Cortex of kidney (tissue), 1 donor: ENCODE results near the gene CCDC61.

Source experiments
- DNase-seq: peaks from one replicate; lab custom pipeline; 2025; lab: John Stamatoyannopoulos, UW

The CCDC61 gene

DNA sequence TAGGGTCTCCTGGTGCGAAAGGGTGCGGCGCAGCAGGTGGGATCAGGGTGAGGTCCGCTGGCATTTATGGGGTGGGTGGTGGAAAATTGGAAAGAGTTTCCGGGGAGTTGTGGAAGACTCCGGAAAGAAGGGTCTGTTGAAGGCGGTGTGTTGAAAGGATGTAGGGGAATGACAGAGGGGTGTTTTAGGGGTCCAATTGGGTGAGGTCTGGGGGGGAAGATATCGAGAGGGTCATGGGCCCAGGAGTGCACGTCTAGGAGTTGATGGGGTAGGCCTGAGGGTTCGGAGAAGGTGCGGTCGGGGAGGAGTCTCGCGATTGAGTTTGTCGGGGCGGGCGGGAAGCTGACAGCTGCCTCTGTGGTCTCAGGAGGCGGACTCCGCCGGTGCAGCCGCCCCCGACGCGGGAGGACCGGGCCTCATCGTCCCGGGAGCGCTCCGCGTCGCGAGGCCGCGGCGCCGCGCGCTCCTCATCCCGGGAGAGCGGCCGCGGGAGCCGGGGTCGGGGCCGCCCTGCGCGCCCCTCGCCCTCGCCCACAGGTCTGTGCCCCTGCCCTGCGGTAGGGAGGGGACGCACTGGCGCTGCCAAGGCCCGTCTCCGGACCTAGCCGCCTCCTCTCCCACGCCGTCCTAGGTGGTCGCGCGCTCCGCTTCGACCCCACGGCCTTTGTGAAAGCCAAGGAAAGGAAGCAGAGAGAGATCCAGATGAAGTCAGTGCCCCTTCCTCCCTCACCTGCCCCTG, 20.6 kb downstream of the CCDC61 start:
- DNase-seq, result no peak

DNA sequence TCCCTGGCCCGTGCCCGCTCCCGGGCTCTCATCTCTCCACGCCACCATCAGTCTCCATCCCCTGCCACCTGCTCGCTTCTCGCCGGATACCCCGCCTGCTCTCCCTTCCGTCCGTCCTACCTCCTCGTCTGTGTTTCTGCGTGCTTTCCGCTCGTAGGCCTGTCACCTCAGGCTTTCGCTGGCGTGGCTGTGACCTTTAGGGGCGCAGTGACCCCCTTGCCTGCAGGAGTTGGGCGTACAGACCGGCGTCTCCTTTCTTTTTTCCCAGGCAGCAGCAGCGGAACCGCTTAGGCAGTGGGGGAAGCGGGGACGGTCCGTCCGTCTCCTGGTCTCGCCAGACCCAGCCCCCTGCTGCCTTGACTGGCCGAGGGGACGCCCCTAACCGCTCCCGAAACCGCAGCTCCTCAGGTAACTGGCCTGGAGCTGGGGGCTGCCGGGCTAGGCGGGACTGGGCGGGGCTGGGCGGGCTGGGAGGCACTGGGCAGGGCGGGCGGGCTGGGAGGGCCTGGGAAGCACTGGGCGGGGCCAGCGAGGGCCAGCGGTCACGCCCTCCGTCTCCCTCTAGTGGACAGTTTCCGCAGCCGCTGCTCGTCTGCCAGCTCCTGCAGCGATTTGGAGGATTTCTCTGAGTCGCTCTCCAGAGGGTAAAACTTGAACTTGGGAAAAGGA, 21.3 kb downstream of the CCDC61 start:
- DNase-seq, result no peak

DNA sequence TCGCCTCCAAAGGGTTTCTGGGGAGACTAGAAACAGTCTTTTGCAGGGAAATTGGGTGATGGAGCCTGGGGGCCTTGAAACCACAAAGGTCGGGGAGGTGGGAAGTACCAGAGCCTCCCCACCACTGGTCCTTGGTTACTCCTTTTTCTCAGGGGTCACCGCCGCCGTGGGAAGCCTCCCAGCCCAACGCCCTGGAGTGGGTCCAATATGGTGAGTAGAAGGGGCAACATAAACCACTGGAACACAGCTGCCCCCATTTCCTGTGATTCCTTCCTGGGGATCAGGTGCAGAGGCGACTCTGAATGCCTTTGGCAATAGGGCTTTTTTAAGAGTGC, 21.8 kb downstream of the CCDC61 start:
- DNase-seq, result no peak

DNA sequence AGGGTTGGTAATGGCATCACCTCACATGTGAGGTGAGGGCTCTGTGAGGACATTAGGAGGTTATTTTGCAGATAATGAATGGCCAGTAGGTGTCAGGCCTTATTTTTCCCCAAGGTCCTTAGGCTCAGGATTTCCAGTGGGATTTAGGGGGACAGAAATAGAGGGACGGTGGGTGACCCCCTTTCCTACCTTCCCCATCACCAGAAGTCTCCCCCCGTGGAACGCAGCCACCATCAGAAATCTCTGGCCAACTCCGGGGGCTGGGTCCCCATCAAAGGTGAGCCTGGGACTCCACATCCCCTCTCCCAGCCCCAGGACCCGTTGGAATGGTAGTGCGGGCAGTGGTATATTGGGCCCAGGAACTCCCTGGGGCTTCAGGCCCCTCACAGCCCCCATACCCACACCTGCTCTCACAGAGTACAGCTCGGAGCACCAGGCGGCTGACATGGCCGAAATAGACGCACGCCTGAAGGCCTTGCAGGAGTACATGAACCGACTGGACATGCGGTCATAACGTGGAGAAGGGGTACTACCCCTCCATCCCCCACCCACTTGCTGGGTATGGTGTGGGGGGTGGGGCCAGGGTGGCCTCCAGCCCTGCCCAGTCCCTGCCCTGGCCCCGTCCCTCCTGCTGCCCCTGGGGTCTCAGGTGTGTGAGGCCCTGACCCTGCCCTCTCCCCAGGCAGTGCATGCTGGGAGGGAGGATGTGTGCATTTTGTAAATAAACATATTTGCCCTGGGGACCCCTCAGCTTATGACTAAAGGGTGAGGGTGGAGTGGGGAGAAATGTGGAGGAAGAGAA, 22.8 kb downstream of the CCDC61 start:
- no peak for DNase-seq

DNA sequence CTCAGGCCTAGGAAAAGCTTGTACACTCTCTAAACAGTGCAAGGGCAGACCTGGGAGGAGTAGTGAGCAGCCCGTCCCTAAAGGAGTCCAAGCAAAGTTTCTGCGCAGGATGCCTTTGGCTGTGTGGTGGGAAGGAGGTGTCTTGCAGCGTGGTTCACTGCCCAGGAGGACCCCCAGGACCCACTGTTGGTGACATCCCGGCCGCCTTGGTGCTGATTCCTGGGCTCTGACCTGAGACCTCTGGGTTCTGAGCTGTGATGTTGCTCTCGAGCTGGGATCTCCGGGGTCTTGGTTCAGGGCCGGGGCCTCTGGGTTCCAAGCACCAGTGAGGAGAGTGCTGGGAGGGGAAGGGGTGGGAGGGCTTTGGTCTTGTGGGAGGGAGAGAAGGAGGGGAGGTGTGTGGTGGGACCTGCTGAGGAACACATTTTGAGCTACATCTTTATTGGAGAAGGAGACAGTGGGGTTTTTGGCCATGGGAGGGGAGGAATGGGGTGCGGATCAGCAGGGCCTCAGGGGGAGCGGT, 23.5 kb downstream of the CCDC61 start:
- DNase-seq, result no peak

DNA sequence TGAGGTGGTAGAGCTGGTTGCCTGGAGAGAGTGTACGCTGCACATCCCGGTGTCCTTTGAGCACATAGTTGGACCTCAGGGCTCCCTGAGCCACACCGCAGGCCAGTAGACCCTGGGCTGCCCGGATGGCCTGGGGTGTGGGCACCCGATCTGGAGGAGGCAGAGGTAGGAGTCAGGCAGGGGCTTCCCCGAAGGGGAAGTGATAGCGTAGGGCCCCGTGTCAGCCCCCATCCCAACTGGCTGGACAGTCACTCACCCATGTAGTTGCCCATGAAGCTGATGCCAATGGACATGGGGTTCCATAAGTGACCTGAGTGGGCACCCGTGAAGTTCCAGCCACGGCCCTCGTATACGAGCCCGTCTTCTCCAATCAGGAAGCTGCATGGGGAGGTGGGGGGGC, 24.0 kb downstream of the CCDC61 start:
- no peak for DNase-seq

DNA sequence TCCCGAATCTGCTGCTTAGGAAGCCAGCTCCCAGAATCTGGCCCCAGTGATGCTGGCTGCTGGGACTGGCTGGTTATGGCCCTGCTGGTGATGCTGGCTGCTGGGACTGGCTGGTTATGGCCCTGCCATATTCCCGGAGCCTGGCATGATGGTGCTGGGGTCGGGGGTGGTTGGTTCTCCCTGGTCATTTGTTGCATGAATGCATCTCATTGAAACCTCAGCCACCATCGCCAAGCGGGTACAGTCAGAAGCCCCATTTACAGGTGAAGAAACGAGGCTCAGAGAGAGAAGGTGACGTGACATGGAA, 25.5 kb downstream of the CCDC61 start:
- no peak for DNase-seq

DNA sequence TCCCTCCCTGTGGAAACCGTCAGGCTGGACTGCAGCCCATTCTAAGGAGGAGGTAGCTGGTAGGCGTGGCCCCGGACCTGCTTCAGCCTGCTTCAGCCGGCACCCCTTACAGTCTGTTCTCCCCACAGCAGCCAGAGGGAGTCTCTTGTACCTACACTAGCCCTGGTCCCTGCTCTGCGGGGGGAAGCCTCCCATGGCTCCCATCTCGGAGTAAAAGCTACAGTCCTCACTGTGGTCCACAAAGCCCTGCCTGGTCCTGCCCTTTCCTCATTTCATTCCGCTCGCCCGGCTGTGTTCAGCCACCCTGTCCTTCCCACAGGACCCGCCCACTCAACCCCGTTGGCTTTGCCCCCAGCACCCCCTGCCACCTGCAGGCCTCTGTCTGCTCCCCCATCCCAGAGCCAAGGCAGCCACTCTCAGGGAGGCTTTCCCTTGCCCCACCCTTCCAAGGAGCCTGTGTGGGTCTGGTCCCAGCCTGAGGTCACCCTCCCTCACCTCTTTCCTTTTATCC, 26.3 kb downstream of the CCDC61 start:
- DNase-seq, result no peak

DNA sequence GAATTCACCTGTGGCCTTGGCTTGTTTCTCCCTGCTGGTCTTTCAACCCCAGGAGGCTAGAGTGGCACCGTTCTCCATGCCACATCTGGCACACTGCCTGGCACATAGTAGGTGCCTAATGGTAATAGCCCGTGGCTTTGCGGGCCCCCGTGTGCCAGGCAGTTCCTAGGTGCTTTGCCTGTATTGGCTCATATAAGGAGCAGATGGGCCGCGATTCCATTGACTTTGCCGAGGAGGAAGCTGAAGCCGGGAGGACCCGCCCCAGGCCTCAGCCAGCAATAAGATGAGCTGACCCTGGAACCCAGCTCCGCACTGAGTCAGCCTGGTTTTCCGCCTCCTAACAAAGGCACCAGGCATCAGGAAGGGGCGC, 26.8 kb downstream of the CCDC61 start:
- DNase-seq, result no peak

DNA sequence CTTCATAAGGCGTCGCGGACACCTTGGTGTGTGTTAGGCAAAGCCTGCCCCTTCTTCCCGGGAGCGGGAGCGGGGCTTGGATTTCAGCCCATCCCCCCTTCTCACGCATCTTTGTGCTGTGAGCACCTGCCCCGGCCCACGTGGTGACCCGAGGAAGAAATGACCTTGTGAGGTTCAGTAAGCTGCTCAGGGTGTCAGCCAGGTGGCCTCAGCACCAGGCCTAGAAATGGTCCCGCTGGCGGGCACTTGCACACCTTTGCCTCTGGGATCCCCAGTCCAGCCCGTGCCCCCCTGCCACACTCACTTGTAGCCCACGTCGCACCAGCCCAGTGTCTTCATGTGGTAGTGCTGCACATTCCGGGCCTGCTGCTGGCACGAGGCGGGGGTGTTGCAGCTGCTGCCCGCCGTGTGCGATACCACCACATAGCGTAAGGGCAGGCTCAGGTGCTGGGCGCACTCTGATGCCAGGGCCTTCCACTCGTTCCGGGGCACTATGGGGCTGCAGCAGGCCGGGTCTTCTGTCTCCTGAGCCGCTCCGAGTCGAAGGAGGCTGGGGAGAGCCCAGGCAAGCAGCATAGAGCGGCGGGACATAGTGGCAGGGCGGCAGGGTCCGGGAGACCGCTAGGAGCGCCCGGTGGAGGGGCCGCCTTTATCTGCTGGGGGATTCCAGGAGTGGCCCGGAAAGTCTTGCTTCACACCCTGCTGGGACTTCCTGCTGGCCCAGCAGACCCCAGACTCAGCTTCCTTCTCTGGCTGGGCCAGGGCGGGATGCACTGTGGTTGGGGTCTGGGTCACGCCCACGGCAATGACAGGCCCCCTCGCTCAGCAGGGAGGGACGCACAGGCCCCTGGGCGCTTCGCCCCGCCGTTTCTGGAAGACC, 27.4 kb downstream of the CCDC61 start, which contains the start of gene PGLYRP1:
Gene PGLYRP1, minus strand, starts transcription at position 623 of the 880 bp plus-strand sequence. Its CDS starts 32 bp downstream, at position 591.
- no peak for DNase-seq

DNA sequence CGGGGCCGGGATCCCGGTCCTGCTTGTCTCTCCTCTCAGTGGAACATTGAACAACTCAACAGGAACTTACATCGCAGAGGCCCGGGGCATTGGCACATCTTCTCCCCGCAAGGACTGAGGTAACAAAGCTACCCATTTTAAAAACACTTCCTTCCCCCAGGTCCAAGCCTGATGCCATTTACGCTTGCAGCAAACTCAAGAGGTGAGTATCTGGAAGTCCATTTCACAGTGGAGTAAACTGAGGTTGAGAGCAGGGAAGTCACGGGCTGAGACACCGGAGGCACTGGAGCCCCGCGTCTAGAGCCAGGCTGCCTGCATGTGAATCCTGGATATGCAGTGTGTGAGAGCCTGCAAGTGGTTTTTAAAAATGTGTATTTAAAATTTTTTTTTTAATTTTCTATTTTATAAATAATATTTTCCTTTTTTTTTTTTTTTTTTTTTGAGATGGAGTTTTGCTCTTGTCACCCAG, 28.1 kb downstream of the CCDC61 start:
- no peak for DNase-seq

DNA sequence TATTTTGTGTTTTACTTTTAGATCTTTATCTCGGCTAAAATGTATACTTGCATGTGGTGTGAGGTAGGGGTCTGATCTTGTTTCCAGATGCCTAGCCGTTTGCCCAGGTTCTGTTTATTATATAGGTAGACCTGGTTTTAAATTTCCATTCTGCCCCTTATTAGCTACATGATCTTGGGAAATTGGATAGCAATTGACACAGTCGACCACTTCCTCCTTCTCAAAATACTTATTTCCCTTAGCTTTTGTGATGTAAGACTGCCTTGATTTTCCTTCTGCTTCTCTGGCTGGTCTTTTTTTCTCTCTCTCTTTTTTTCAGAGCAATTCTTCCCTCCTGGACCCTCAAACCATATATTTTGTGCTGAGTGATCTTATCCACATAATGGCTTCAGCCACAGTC, 30.6 kb downstream of the CCDC61 start:
- DNase-seq, result no peak

DNA sequence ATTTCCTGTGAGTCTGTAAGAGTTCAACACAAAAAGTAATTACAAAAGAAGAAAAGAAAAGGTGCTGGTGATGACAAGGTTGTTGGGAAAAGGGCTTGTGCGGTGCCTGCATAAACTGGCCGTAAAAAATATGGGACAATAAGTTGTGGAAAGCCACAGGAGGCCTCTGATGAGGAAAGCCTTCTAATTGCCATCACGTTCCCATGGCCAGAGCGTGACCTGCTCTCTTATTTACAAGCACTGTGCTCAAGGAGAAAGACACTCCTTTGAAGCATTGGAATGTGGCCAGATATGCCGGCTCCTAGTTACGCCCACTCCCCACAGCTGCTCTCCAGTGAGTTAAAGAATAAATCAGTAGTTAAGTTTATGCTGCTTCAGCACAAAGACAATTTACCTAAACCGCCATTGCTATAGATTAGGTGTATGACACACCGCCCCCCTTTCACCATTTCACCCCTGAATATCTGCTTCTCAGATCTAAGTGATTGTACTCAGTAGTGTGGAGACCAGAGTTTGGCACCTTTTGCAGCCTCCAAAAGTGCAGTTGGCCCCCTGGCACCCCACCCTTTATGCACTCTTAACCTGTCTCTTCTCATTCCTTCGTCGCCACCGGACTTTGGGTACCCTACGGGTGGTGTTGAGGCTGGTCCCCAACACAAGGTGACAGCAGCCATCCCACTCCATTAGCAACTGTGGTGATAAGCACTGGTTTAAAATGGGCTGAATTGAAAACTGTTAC, 35.7 kb downstream of the CCDC61 start:
- DNase-seq, result no peak

DNA sequence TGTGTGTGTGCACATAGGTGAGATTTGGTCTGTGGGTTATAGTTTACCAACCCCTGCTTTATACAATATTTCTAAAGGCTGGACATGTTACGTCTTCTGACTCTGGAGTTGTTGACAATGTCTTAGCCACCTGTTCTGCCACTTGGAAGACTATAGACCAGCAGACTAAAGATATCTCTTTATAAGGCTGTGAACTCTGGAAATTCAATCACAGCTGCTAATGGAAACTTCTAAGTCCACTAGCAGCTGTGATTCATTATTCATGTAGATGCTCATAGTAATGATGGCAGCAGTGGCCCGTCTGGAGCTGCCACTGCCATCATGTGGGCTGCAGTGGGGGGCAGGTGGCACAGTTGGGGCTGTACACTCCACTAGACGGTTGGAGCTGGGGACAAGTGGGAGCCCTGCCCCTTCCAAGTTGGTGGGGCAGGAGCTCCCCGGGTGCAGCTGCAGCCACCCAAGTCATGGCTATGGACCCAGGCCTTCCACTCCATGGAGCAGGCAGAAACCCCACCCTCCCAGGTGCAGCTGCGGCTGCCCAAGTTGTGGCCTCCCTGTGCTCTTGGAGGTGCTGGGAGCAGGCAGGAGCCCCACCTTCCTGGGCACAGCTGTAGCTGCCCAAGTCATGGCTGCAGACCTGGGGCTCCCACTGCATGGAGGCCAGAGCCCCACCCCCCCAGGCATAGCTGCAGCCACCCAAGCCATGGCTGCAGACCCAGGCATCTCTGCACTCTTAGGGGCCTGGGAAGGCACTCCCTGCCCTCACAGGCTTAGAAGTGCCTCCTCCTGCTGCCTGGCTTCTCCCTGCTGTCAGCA, 36.7 kb downstream of the CCDC61 start:
- no peak for DNase-seq

DNA sequence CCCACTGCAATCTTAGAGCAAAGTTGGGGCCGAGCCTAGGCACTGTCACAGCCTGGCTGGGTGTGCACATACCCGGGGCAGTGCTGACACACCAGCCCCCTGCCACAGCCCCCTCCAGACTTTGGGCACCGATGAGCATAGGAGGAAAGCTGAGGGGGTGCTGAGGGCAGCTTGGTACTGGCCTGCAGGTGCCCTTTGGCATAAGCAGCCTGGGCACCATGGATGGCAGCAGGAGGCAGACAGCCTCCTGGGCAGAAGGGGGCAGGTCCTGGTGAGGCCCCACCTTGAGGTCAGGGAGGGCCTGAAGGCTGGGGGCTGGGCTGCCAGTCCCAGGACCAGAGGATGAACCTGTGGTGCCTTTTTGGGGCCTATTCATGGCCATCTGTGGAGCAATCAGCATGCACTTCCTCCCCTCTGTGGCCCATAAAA, 37.3 kb downstream of the CCDC61 start:
- DNase-seq, result no peak

DNA sequence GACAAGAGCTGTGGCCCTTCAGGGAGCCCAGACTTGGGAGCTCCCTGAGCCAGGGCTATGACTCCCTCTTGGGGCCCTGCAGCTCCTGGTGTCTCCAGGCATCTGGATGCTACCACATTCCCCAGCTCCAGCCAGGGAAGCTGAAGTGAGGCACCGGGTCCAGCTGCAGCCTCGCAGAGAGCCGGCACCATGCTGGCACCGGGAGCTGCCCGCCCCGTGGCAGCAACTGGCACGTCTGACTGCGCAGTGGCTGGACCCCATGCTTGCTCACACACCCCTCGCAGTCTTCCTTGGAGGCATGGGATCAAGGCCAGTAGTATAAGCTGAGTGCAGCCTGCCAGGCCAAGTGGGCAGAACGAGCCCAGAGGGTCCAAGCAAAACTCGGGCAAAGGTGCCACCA, 38.1 kb downstream of the CCDC61 start:
- DNase-seq, result no peak

DNA sequence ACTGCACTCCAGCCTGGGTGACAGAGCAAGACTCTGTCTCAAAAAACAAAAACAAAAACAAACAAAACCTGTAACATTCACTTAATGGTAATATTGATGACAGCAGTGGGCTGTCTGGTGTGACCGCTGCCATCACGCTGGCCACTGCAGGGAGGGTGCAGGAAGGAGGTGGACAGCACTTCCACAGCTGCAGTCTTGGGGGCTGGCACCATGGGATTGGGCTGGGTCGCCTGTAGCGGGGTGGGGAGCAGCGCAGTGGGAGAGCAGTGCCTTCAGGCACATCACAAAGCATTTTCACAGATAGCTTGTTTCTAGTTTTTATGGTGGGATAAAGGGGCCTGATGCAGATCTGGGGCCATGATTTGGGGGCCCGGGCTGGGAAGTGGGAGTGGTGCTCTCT, 40.3 kb downstream of the CCDC61 start:
- no peak for DNase-seq

DNA sequence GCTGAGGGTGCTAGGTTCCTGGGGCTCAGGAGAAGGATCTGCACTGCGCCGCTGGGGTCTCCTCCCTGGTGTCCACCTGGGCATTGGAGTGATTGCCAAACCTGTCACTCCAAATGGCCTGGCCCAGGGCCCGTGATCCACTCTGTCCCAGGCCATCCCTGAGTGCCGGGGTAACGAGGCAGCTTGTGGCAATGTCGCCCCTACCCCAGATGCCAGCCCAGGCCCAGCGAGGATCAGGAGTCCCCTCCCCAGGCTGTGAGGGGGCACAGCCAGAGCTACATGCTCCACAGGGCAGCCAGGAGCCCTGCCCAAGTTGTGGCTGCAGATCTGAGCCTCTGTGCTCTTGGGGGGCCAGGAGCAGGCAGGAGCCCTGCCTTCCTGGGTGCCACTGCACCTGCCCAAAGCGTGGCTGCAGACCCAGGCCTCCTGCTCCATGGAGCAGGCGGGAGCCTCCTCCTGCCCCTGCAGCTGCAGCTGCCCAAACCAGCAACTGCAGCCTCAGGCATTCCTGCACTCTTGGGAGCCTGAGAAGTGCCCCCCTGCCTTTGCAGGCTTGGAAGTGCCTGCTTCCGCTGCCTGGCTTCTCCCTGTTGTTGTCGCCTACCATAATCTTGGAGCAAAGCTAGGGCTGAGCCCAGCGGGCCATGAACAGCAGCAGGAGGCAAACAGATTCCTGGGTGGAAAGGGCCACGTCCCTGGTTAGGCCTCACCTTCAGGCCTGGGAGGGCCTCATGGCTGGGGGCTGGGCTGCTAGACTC, 40.9 kb downstream of the CCDC61 start:
- DNase-seq, result no peak

DNA sequence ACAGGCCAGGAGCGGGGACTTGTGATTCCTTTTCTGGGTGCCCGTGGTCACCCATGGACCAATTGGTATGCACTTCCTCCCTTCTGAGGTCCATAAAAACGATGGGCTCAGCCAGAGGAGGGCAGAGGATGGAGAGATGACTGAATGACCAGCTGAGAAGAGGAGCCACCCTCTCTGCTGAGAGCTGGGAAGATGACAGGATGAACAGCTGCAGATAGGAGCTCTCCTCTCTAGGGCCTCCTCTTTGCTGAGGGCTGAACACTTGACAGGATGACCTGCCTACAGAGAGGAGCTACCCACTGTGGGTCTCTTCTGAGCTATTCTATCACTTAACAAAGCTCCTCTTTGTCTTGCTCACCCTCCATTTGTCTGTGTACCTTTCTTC, 41.5 kb downstream of the CCDC61 start:
- DNase-seq, result no peak
